OCI-LY3 (cell line): ENCODE results near the gene SLC22A25.
A peak's percentile ranks its signal among the peaks of the same experiment; 100 is the strongest.

Source experiments
- H2AFZ ChIP-seq: fragments of 200-600, 300-600 bp; shearing (Covaris generic); 2 replicates; pipeline ENCODE4 v1.6.0; 2014; ENCODE audit warnings: antibody characterized with exemption, low read depth, low read length
- H3K27ac ChIP-seq: fragments of 200-600, 300-600 bp; sonication (generic); 2 replicates; pipeline ENCODE4 v1.5.1; 2014; ENCODE audit warnings: mild to moderate bottlenecking, low read length, moderate library complexity, mixed read lengths
- H3K27me3 ChIP-seq: fragments of 200-600, 300-600 bp; sonication (generic); 2 replicates; pipeline ENCODE4 v1.6.1; 2014; ENCODE audit warnings: low read depth, low read length, mixed read lengths
- H3K36me3 ChIP-seq: fragments of 200-600, 300-600 bp; sonication (generic); replicated peaks from 2 replicates; pipeline ENCODE3; 2014; ENCODE audit warnings: low read depth, low read length, mixed read lengths
- H3K4me1 ChIP-seq: fragments of 300-600, 200-600 bp; sonication (generic); 2 replicates; pipeline ENCODE4 v1.6.1; 2014; ENCODE audit warnings: low read length, mixed read lengths
- H3K4me2 ChIP-seq: fragments of 200-600, 300-600 bp; sonication (generic); 2 replicates; pipeline ENCODE4 v1.6.1; 2014; ENCODE audit warnings: low read length, mixed read lengths
- H3K4me3 ChIP-seq: fragments of 300-600, 200-600 bp; sonication (generic); 2 replicates; pipeline ENCODE4 v1.5.1; 2014; ENCODE audit warnings: antibody characterized with exemption, mild to moderate bottlenecking, low read length, moderate library complexity
- H3K79me2 ChIP-seq: fragments of 300-600, 200-600 bp; shearing (Covaris generic); 2 replicates; pipeline ENCODE4 v1.6.1; 2014; ENCODE audit warnings: mild to moderate bottlenecking, low read length, mixed read lengths
- H3K9ac ChIP-seq: fragments of 300-600, 200-600 bp; shearing (Covaris generic); 2 replicates; pipeline ENCODE4 v1.6.0; 2014; ENCODE audit warnings: mild to moderate bottlenecking, low read length, moderate library complexity
- H3K9me3 ChIP-seq: fragments of 200-600, 300-600 bp; shearing (Covaris generic); 2 replicates; pipeline ENCODE4 v1.6.1; 2014; ENCODE audit warnings: low read length, mixed read lengths; ENCODE audit not compliant: insufficient read depth
- H4K20me1 ChIP-seq: fragments of 200-600, 300-600 bp; sonication (generic); 2 replicates; pipeline ENCODE4 v1.6.1; 2016; ENCODE audit warnings: low read length, mixed read lengths; ENCODE audit not compliant: insufficient read depth
- EZH2phosphoT487 ChIP-seq: fragments of 200-600 bp; shearing (Covaris generic); IDR thresholded peaks from 2 replicates; pipeline ENCODE4 v1.6.1; 2018; ENCODE audit warnings: antibody characterized with exemption, mixed run types, low read depth
- TF ChIP-seq, protein P1 (sequence below): fragments of 200-600, 300-600 bp; sonication (generic); IDR thresholded peaks from 2 replicates; pipeline ENCODE4 v1.5.1; 2014; ENCODE audit warnings: antibody characterized with exemption, low read length, low read depth

SLC22A25 gene

GRCh38 chr11:63212742-63213141 is 30.7 kb downstream of the SLC22A25 start:
- H3K27ac ChIP-seq, result no peak overlapping the region
- no peak overlapping the region for H3K4me2 ChIP-seq
- no peak overlapping the region for H2AFZ ChIP-seq
- H3K9ac ChIP-seq, result no peak overlapping the region
- H3K4me1 ChIP-seq, result peaks cover under 1% of the 10 kb centered on the region
- no peak for TF ChIP-seq EZH2phosphoT487
- TF ChIP-seq, protein P1, sequence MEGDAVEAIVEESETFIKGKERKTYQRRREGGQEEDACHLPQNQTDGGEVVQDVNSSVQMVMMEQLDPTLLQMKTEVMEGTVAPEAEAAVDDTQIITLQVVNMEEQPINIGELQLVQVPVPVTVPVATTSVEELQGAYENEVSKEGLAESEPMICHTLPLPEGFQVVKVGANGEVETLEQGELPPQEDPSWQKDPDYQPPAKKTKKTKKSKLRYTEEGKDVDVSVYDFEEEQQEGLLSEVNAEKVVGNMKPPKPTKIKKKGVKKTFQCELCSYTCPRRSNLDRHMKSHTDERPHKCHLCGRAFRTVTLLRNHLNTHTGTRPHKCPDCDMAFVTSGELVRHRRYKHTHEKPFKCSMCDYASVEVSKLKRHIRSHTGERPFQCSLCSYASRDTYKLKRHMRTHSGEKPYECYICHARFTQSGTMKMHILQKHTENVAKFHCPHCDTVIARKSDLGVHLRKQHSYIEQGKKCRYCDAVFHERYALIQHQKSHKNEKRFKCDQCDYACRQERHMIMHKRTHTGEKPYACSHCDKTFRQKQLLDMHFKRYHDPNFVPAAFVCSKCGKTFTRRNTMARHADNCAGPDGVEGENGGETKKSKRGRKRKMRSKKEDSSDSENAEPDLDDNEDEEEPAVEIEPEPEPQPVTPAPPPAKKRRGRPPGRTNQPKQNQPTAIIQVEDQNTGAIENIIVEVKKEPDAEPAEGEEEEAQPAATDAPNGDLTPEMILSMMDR, result peak; percentile 57
- H3K9me3 ChIP-seq, result no peaks in the 10 kb centered on the region
- no peaks in the 10 kb centered on the region for H3K36me3 ChIP-seq
- H3K79me2 ChIP-seq, result no peaks in the 10 kb centered on the region
- no peaks in the 10 kb centered on the region for H4K20me1 ChIP-seq
- no peak overlapping the region for H3K4me3 ChIP-seq
- peaks cover 12% of the 10 kb centered on the region; the same call in 1 of the 2 replicates for H3K27me3 ChIP-seq

DNA sequence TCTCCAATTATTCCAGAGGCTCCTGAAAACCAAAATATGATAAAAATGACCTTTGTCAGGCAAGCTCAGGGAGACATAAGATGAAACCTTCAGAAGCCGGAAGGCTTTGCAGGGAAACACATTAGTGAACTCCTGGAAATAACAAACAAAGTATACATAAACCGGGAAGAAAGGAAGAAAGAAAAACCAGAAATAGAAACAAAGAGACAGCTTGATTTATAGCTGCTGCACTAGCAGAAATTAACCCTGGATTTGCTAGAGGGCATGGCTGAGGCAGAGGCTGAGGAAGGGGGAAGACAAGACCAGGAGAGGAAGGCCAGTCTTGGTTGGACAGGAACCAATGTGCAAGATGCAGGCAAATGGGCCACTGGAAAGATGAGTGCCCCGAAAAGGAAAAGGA is 33.3 kb downstream of the SLC22A25 start:
- peaks cover 8% of the 10 kb centered on the region for H3K4me1 ChIP-seq
- no peak overlapping the region for H3K9ac ChIP-seq
- no peaks in the 10 kb centered on the region for H3K9me3 ChIP-seq
- H3K27me3 ChIP-seq, result peaks cover 11% of the 10 kb centered on the region; the same call in 1 of the 2 replicates
- no peak overlapping the region for H3K4me3 ChIP-seq
- H3K79me2 ChIP-seq, result no peaks in the 10 kb centered on the region
- no peak for TF ChIP-seq EZH2phosphoT487
- no peak overlapping the region for H3K4me2 ChIP-seq
- H2AFZ ChIP-seq, result no peak overlapping the region
- no peak overlapping the region for H3K27ac ChIP-seq
- H4K20me1 ChIP-seq, result no peaks in the 10 kb centered on the region
- no peaks in the 10 kb centered on the region for H3K36me3 ChIP-seq
